HEK293 (cell line): Measurements from ENCODE around the gene SLC39A11.

Source experiments
- CTCF ChIA-PET: fragments of 350-600 bp; formaldehyde crosslinking; extraction: SDS; loops from one replicate; lab custom pipeline; 2021; ENCODE audit warnings: antibody characterized with exemption; lab: Yijun Ruan, JAX
- POLR2A ChIA-PET: fragments of 300-600 bp; formaldehyde crosslinking; extraction: SDS; loops from one replicate; lab custom pipeline; 2020; ENCODE audit warnings: antibody characterized with exemption, inconsistent platforms; lab: Yijun Ruan, JAX
- H3K27ac ChIP-seq: fragments of 200-500 bp; sonication (Bioruptor generic); 2 replicates; pipeline ENCODE4 v1.5.1; 2014; ENCODE audit warnings: low read depth, low read length, control low read depth, inconsistent platforms; ENCODE audit errors: extremely low read depth
- H3K36me3 ChIP-seq, 2 experiments: fragments of 200-500 bp in 1 of 2; sonication (Bioruptor generic) in 1 of 2; 1 replicate in 1 of 2; 2 replicates in 1 of 2; pipeline ENCODE4 v1.5.1; 2014 to 2017; ENCODE audit warnings: inconsistent platforms in 2 of 2, low read length in 2 of 2; ENCODE audit not compliant: control insufficient read depth in 2 of 2, insufficient read depth in 1 of 2
- H3K4me1 ChIP-seq: fragments of 200-500 bp; sonication (Bioruptor generic); 2 replicates; pipeline ENCODE4 v1.5.1; 2014; ENCODE audit warnings: mild to moderate bottlenecking, low read length, inconsistent platforms; ENCODE audit not compliant: control insufficient read depth, insufficient read depth
- H3K4me3 ChIP-seq: 2 replicates; pipeline ENCODE4 v1.5.1; 2011; ENCODE audit warnings: low read depth, mild to moderate bottlenecking, control low read depth, low read length, moderate library complexity
- H3K9me3 ChIP-seq: fragments of 200-500 bp; sonication (Bioruptor generic); 2 replicates; pipeline ENCODE4 v1.5.1; 2014; ENCODE audit warnings: low read depth, low read length, inconsistent platforms; ENCODE audit not compliant: control insufficient read depth, insufficient read depth
- AEBP2 ChIP-seq: fragments of 450-650 bp; formaldehyde crosslinking; IDR thresholded peaks from 2 replicates; pipeline ENCODE4 v1.5.1; 2016; ENCODE audit warnings: missing biosample characterization, missing genetic modification characterization, borderline replicate concordance
- HOXA7 ChIP-seq: sonication (generic); formaldehyde crosslinking; IDR thresholded peaks from 2 replicates; pipeline ENCODE4 v1.8.1; 2022; ENCODE audit warnings: missing genetic modification reagents, borderline replicate concordance
- KLF7 ChIP-seq: fragments of 450-650 bp; formaldehyde crosslinking; IDR thresholded peaks from 2 replicates; pipeline ENCODE4 v1.5.1; 2016; ENCODE audit warnings: missing biosample characterization, missing genetic modification characterization, borderline replicate concordance
- KLF9 ChIP-seq: fragments of 450-650 bp; formaldehyde crosslinking; IDR thresholded peaks from 2 replicates; pipeline ENCODE4 v1.5.1; 2016; ENCODE audit warnings: missing biosample characterization, missing genetic modification characterization, low read depth
- SP2 ChIP-seq: fragments of 450-650 bp; formaldehyde crosslinking; IDR thresholded peaks from 2 replicates; pipeline ENCODE4 v1.5.1; 2016; ENCODE audit warnings: missing biosample characterization, missing genetic modification characterization
- ZBTB1 ChIP-seq: fragments of 450-650 bp; formaldehyde crosslinking; IDR thresholded peaks from 2 replicates; pipeline ENCODE4 v1.5.1; 2016; ENCODE audit warnings: missing biosample characterization, missing genetic modification characterization
- ZFP3 ChIP-seq: fragments of 450-650 bp; formaldehyde crosslinking; IDR thresholded peaks from 2 replicates; pipeline ENCODE4 v1.5.1; 2016; ENCODE audit warnings: low read depth, missing biosample characterization, missing genetic modification characterization
- ZFP41 ChIP-seq: fragments of 450-650 bp; formaldehyde crosslinking; IDR thresholded peaks from 2 replicates; pipeline ENCODE4 v1.5.1; 2016; ENCODE audit warnings: missing biosample characterization, missing genetic modification characterization, borderline replicate concordance
- ZNF138 ChIP-seq: fragments of 450-650 bp; formaldehyde crosslinking; IDR thresholded peaks from 2 replicates; pipeline ENCODE4 v1.5.1; 2016; ENCODE audit warnings: missing biosample characterization, missing genetic modification characterization, borderline replicate concordance
- ZNF184 ChIP-seq: fragments of 450-650 bp; IDR thresholded peaks from 2 replicates; pipeline ENCODE4 v1.5.1; 2018; ENCODE audit warnings: missing biosample characterization, mild to moderate bottlenecking, missing genetic modification characterization
- ZNF211 ChIP-seq: fragments of 450-650 bp; formaldehyde crosslinking; IDR thresholded peaks from 2 replicates; pipeline ENCODE4 v1.5.1; 2016; ENCODE audit warnings: low read depth, missing biosample characterization, missing genetic modification characterization
- ZNF341 ChIP-seq: fragments of 450-650 bp; formaldehyde crosslinking; IDR thresholded peaks from 2 replicates; pipeline ENCODE4; 2016; ENCODE audit warnings: low read depth, missing biosample characterization, missing genetic modification characterization
- ZNF37A ChIP-seq: fragments of 450-650 bp; IDR thresholded peaks from 2 replicates; pipeline ENCODE4 v1.5.1; 2018; ENCODE audit warnings: missing biosample characterization, missing genetic modification characterization
- ZNF433 ChIP-seq: fragments of 450-650 bp; formaldehyde crosslinking; IDR thresholded peaks from 2 replicates; pipeline ENCODE4 v1.5.1; 2016; ENCODE audit warnings: missing biosample characterization, missing genetic modification characterization, low read depth
- ZNF501 ChIP-seq: fragments of 450-650 bp; formaldehyde crosslinking; IDR thresholded peaks from 2 replicates; pipeline ENCODE4 v1.5.1; 2016; ENCODE audit warnings: missing biosample characterization, missing genetic modification characterization
- ZNF513 ChIP-seq: fragments of 450-650 bp; IDR thresholded peaks from 2 replicates; pipeline ENCODE4 v1.5.1; 2018; ENCODE audit warnings: missing biosample characterization, missing genetic modification characterization
- ZNF529 ChIP-seq: fragments of 450-650 bp; formaldehyde crosslinking; IDR thresholded peaks from 2 replicates; pipeline ENCODE4 v1.5.1; 2017; ENCODE audit warnings: missing genetic modification characterization, missing biosample characterization; ENCODE audit not compliant: insufficient replicate concordance
- ZNF548 ChIP-seq: fragments of 450-650 bp; formaldehyde crosslinking; IDR thresholded peaks from 2 replicates; pipeline ENCODE4 v1.5.1; 2016; ENCODE audit warnings: missing biosample characterization, missing genetic modification characterization
- ZNF777 ChIP-seq: fragments of 450-650 bp; formaldehyde crosslinking; IDR thresholded peaks from 2 replicates; pipeline ENCODE4 v1.5.1; 2017; ENCODE audit warnings: missing biosample characterization, missing genetic modification characterization, borderline replicate concordance
- ZNF791 ChIP-seq: fragments of 450-650 bp; formaldehyde crosslinking; IDR thresholded peaks from 2 replicates; pipeline ENCODE4 v1.5.1; 2016; ENCODE audit warnings: missing biosample characterization, missing genetic modification characterization
- ZXDB ChIP-seq: fragments of 450-650 bp; formaldehyde crosslinking; IDR thresholded peaks from 2 replicates; pipeline ENCODE4 v1.5.1; 2016; ENCODE audit warnings: missing biosample characterization, missing genetic modification characterization
- TF ChIP-seq, protein P1 (sequence below): fragments of 450-650 bp; formaldehyde crosslinking; IDR thresholded peaks from 2 replicates; pipeline ENCODE4 v1.5.1; 2016; ENCODE audit warnings: missing biosample characterization, missing genetic modification characterization

SLC39A11 gene

GRCh38 chr17:73137376-73137775, 44.9 kb upstream of the SLC39A11 start:
- H3K9me3 ChIP-seq, result no peaks in the 10 kb centered on the region
- no peak overlapping the region for H3K4me3 ChIP-seq
- ChIA-PET CTCF (interaction anchor here (1.5 kb wide), 1 partner anchor 412 kb away, joined by 3 read pairs; no protein-coding TSS in a partner anchor), POLR2A (no interaction called here)
- H3K27ac ChIP-seq, result no peak overlapping the region
- H3K36me3 ChIP-seq, result no peaks in the 10 kb centered on the region
- TF ChIP-seq ZNF529 (tag by site-specific recombination), result no peak
- H3K4me1 ChIP-seq, result no peaks in the 10 kb centered on the region

- Histone ChIP-seq H3K27ac (no peak overlapping the region), H3K36me3 (no peaks in the 10 kb centered on the region), H3K4me1 (no peaks in the 10 kb centered on the region), H3K4me3 (no peak overlapping the region), H3K9me3 (no peaks in the 10 kb centered on the region)
- CTCF ChIA-PET, result interaction anchor here (0.8 to 1.5 kb wide), 2 partner anchors 409 to 411 kb away, joined by 3 read pairs; no protein-coding TSS in a partner anchor
- no peak for TF ChIP-seq ZNF37A (tag by site-specific recombination)
- TF ChIP-seq AEBP2, result no peak
- no peak for TF ChIP-seq SP2 (tag by site-specific recombination)
- no peak for TF ChIP-seq ZNF791 (tag by site-specific recombination)
- no peak for TF ChIP-seq KLF7 (tag by site-specific recombination)
- TF ChIP-seq ZNF501 (tag by site-specific recombination), result no peak
- TF ChIP-seq ZNF341 (tag by site-specific recombination), result no peak
- POLR2A ChIA-PET, result no interaction called here
Measured at GRCh38 chr17:73135766-73136165, 43.3 kb upstream of the SLC39A11 start.

DNA sequence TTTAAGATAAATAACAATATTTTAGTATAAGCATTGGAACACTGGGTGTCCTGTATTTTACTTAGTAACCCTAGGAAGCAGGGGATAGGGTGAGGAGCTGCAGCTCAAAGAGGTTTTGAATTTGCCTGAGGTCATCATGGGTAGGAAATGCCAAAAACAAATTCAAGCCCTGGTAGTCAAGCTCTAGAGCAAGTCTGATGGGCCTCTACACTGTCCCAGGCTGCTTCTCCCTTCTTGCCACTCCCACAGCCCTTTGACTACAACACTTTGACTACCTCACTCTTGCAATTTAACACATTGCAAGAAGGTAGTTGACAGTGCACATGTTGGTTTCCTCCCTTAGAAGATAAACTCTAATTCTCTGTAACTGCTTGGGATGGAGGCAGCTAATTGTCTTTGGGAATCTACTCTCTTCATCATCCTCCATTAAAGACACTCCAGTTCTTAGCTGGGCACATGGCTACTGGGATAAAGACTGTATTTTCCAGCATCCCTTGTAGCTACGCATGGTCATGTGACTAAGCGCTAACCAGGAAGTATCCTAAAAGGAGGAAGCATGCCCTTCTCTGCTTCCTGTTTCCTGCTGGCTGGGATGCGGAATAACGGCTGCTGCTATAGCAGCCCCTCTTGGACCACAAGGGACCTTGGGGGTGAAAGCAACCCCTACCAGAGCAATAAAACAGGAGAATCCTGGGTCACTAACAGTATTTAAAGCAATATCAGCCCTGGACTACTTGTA, 41.6 kb upstream of the SLC39A11 start:
- no peak for TF ChIP-seq ZNF138 (tag by site-specific recombination)
- TF ChIP-seq ZNF777 (tag by site-specific recombination), result no peak
- TF ChIP-seq ZBTB1 (tag by site-specific recombination), result no peak
- no peak for TF ChIP-seq HOXA7 (CRISPR knock-in tag)
- TF ChIP-seq ZNF211 (tag by site-specific recombination), result no peak
- TF ChIP-seq ZFP41, result no peak
- TF ChIP-seq ZXDB, result no peak
- H3K4me1 ChIP-seq, result no peaks in the 10 kb centered on the region
- no peak overlapping the region for H3K4me3 ChIP-seq
- POLR2A ChIA-PET, result no interaction called here
- H3K36me3 ChIP-seq, result no peaks in the 10 kb centered on the region
- no peaks in the 10 kb centered on the region for H3K9me3 ChIP-seq
- no peak overlapping the region for H3K27ac ChIP-seq
- CTCF ChIA-PET, result interaction anchor here (0.6 to 2.1 kb wide), 4 partner anchors 129 to 408 kb away, joined by 3 to 6 read pairs (median 4); no protein-coding TSS in a partner anchor

GRCh38 chr17:73132085-73132492, 39.6 kb upstream of the SLC39A11 start:
- CTCF ChIA-PET, result interaction anchor here (0.7 to 2.1 kb wide), 2 partner anchors 11 to 406 kb away, joined by 3 to 6 read pairs; no protein-coding TSS in a partner anchor
- Histone ChIP-seq H3K9me3 (no peaks in the 10 kb centered on the region), H3K36me3 (no peaks in the 10 kb centered on the region), H3K4me3 (no peak overlapping the region), H3K4me1 (no peaks in the 10 kb centered on the region), H3K27ac (no peak overlapping the region)
- POLR2A ChIA-PET, result no interaction called here
- TF ChIP-seq ZNF513 (no peak), KLF9 (tag by site-specific recombination) (no peak), ZNF548 (tag by site-specific recombination) (no peak), ZFP3 (tag by site-specific recombination) (no peak), ZNF184 (tag by site-specific recombination) (no peak), ZNF433 (tag by site-specific recombination) (no peak)
- TF ChIP-seq, protein P1, sequence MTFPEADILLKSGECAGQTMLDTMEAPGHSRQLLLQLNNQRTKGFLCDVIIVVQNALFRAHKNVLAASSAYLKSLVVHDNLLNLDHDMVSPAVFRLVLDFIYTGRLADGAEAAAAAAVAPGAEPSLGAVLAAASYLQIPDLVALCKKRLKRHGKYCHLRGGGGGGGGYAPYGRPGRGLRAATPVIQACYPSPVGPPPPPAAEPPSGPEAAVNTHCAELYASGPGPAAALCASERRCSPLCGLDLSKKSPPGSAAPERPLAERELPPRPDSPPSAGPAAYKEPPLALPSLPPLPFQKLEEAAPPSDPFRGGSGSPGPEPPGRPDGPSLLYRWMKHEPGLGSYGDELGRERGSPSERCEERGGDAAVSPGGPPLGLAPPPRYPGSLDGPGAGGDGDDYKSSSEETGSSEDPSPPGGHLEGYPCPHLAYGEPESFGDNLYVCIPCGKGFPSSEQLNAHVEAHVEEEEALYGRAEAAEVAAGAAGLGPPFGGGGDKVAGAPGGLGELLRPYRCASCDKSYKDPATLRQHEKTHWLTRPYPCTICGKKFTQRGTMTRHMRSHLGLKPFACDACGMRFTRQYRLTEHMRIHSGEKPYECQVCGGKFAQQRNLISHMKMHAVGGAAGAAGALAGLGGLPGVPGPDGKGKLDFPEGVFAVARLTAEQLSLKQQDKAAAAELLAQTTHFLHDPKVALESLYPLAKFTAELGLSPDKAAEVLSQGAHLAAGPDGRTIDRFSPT (tag by site-specific recombination), result no peak
